Colon (tissue), 2 donors: ENCODE measurements around the gene TSHR.
"Not testable (repeated sequence)": the region's sequence is repeated elsewhere in the genome, so short reads cannot be mapped to it uniquely, and the experiment has no call there.

Source experiments
- FAIRE-seq: peaks from 2 replicates; lab custom pipeline; 2012; peaks lifted over from hg19 to GRCh38; lab: Jason Lieb, UNC
- donor health status: control.
- donor health status: control.

TSHR gene

DNA sequence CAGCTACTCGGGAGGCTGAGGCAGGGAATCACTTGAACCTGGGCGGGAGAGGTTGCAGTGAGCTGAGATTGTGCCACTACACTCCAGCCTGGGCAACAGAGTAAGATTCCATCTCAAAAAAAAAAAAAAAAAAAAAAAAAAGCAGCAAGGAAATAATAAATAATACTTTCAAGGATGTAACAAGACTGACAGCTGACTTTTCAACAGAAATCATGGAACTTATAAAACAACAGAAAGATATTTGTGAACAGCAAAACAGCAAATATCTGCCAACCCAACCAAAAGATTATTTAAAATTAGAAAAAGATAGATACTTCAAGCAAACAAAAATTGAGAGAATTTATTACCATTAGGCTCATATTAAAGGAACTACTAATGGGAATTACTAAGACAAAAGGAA lies 115.1 kb downstream of the TSHR start:
- no peak for FAIRE-seq

GRCh38 chr14:81085596-81085995 lies 130.2 kb downstream of the TSHR start:
- no peak for FAIRE-seq

DNA sequence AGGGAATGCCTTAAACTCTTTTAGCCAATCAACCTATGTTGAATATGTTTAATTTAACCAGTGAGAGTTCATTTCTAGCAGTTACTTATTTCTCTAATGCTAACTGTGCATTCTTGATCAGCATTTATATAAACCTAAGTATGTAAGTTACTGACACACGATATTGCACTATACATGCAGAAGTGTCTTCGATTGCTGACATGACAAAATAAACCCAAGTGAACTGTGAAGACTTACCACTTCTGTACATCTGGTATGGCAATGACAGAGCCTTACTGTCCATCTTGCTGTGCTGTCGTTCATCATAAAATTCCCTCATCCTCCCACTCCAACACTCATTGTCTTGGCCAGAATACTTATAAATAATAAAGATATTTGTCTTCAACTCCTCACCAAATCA lies 131.8 kb downstream of the TSHR start:
- FAIRE-seq = no peak

DNA sequence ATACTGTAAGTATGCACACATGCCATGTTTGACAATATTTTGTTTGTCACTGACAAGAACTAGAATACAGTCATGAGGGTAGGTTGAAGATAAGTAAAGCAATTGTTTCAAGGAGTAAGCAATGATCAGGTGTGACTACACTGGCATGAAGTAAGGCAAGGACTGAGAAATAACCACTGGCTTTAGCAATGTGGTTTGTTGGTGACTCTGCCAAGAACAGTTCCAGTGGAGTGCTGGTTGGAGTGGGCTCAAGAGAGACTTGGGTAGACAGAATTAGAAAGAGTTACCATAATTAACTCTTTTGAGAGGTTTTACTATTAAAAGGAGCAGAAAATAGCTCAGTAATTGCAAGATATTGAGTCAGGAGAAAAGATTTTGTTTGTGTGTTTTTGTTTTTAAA lies 135.7 kb downstream of the TSHR start:
- FAIRE-seq = no peak

GRCh38 chr14:81091660-81092059 lies 136.2 kb downstream of the TSHR start:
- no peak for FAIRE-seq

DNA sequence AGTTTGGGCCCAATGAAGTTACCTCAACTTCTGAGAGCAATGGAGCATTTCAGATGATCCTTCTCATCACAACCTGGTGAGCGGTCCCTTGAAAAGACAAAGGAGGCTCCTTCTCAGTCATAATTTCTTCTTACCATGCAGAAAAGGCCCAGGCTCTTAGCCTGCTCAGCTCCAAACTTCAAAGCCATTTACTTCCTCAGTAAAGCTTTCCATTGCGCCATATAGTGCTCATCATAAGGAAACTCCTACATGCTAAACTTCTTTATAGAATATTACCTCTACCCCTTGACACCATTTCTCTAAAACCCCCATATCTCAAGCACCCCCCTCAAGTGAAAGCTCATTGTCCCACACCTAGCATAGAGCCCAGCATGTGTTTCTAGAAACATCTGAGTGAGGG lies 138.2 kb downstream of the TSHR start:
- no peak for FAIRE-seq

GRCh38 chr14:81095539-81095938 lies 140.1 kb downstream of the TSHR start:
- FAIRE-seq = no peak

- no peak for FAIRE-seq
These were observed 141.2 kb downstream of the TSHR start for GRCh38 chr14:81096656-81097055.

DNA sequence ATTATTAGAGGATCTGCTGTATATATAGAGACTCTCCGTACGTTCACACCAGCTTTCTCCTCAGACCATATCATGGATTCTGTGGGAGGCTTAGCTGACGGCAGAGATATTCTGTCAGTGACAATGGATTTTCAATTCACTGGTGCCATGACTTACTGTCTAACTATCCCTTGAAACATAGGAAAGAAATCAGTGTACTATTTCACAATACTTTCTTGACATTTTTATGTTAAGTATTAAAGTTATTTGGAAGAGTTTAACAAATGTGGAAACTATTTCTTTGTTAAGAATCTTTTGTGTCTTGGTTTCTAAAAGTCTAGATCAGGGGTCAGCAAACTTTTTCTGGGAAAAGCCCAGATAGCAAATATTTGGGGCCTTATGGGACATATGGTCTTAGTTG lies 146.8 kb downstream of the TSHR start:
- FAIRE-seq = no peak

GRCh38 chr14:81103443-81103842 lies 148.0 kb downstream of the TSHR start:
- FAIRE-seq = no peak

- no peak for FAIRE-seq
These were observed 150.0 kb downstream of the TSHR start for GRCh38 chr14:81105378-81105777.

DNA sequence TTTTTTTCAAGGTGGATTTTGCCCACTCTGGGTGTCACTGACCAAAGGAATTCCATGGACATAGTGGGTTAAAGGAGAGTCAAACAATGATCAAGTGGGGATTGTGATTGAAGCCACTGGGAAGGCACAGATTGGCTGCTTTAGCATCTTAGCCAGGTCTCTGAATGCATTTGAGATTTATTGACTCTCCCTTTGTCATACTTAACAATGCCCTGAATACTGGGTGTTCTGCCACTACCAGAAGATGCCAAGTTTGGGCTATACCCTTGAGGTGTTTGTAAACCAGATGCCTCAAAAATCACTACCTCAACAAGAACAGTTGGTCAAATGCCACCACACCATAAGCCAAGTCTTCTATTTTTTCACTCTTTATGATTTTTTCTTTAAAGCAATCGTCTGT lies 150.5 kb downstream of the TSHR start:
- FAIRE-seq = no peak

GRCh38 chr14:81110186-81110585 lies 154.8 kb downstream of the TSHR start:
- no peak for FAIRE-seq

DNA sequence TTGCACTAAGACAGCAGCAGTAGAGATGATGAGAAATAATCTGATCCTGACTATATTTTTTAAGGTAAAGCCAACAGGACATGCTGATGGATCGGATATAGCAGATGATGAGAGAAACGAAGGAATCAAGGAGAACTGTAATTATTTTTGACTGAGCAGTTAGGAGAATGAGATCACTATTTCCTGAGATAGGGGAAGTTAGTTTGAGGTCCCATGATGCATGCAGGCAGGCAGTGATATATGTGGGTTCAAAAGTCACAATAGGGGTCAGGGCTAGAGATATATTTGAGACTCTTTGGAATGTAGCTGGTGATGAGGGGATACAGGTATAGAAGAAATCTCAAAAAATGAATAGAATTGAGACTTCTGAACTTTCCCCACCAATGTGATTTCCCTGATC lies 157.8 kb downstream of the TSHR start:
- no peak for FAIRE-seq

DNA sequence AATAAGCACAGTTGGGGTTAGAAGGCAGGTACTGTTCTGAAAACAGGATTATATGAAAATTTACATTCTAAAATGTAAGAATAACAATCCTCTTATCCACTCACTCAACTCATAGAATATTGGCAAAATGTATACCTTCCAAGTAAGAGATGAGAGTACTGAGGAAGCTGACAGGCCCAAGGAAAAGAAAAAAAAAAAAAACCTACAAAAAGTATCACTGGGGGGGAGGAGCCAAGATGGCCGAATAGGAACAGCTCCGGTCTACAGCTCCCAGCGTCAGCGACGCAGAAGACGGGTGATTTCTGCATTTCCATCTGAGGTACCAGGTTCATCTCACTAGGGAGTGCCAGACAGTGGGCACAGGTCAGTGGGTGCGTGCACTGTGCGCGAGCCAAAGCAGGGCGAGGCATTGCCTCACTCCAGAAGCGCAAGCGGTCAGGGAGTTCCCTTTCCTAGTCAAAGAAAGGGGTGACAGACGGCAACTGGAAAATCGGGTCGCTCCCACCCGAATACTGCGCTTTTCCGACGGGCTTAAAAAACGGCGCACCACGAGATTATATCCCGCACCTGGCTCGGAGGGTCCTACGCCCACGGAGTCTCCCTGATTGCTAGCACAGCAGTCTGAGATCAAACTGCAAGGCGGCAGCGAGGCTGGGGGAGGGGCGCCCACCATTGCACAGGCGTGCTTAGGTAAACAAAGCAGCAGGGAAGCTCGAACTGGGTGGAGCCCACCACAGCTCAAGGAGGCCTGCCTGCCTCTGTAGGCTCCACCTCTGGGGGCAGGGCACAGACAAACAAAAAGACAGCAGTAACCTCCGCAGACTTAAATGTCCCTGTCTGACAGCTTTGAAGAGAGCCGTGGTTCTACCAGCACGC lies 158.8 kb downstream of the TSHR start:
- FAIRE-seq = not testable (repeated sequence)

GRCh38 chr14:81120501-81120900 lies 165.1 kb downstream of the TSHR start:
- FAIRE-seq = no peak

- no peak for FAIRE-seq
These were observed 166.9 kb downstream of the TSHR start for GRCh38 chr14:81122326-81122725.

- no peak for FAIRE-seq
These were observed 168.4 kb downstream of the TSHR start for GRCh38 chr14:81123811-81124210.

GRCh38 chr14:81125536-81125935 lies 170.1 kb downstream of the TSHR start:
- FAIRE-seq = no peak

GRCh38 chr14:81127785-81128184 lies 172.4 kb downstream of the TSHR start:
- FAIRE-seq = no peak

GRCh38 chr14:81129242-81129641 lies 173.8 kb downstream of the TSHR start:
- FAIRE-seq = no peak

DNA sequence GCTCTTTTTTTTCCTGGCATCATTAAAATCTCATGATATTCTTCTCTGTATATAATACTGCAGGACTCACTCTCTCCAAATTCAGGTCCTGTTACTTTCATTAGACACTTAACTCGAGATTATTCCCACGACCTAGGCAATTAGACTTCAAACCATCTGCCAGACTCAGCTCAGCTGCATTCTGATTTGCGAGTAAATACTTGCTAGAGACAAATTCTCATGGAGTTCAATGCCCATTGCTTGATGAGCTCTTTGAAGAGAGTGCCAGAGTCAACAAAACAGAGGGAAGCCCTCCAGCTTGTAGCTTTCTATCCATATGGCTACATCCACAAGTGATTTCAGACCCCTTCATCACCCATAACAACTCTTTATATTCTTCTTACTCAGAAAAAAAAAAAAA lies 177.0 kb downstream of the TSHR start:
- FAIRE-seq = no peak

GRCh38 chr14:81133400-81133799 lies 178.0 kb downstream of the TSHR start:
- FAIRE-seq = no peak

GRCh38 chr14:81137316-81137715 lies 181.9 kb downstream of the TSHR start:
- no peak for FAIRE-seq
